Caco-2 (cell line): ENCODE results near the gene DUSP18. TPM values are rescaled to one million over a fixed set of nuclear protein-coding genes. Genes with fewer than 3 reads are reported as not detected.
"Not testable (repeated sequence)": the region's sequence is repeated elsewhere in the genome, so short reads cannot be mapped to it uniquely, and the experiment has no call there.

Experiments used
- Bru-seq: library from RNA; stranded (reverse); fragments of 400-500 nt; gene quantifications from one replicate; lab custom pipeline; 2021; lab: Mats Ljungman, UMichigan
- BruChase-seq, 2 experiments: library from RNA; stranded (reverse); fragments of 400-500 nt; gene quantifications; one replicate each; lab custom pipeline; 2021; lab: Mats Ljungman, UMichigan
- BruUV-seq: library from RNA; stranded (reverse); fragments of 400-500 nt; replicated peaks from 2 replicates; lab custom pipeline; 2021; lab: Mats Ljungman, UMichigan
- CTCF ChIA-PET: fragments of 300-600 bp; sonication (Branson Sonifier 250); formaldehyde crosslinking; loops from one replicate; lab custom pipeline; 2022; ENCODE audit warnings: antibody characterized with exemption; lab: Charles Lee
- POLR2A ChIA-PET: fragments of 300-600 bp; sonication (Branson Sonifier 250); formaldehyde crosslinking; loops from one replicate; lab custom pipeline; 2022; ENCODE audit warnings: antibody characterized with exemption; lab: Charles Lee
- DNase-seq, 2 experiments: peaks; one replicate each; pipeline versions ENCODE4 v3.0.0 to v3.0.0-alpha.2; 2020 to 2022
- H3K27me3 ChIP-seq: replicated peaks from 2 replicates; pipeline ENCODE4 v1.6.0; 2011; ENCODE audit warnings: low read length; ENCODE audit not compliant: control insufficient read depth, insufficient read depth
- H3K36me3 ChIP-seq: 2 replicates; pipeline ENCODE4 v1.5.1; 2011; ENCODE audit warnings: low read length; ENCODE audit not compliant: control insufficient read depth, insufficient read depth
- H3K4me1 ChIP-seq: fragments of 250-450 bp; sonication (Bioruptor Pico); 2 replicates; pipeline ENCODE4 v1.5.1; 2020; ENCODE audit warnings: mild to moderate bottlenecking
- H3K4me3 ChIP-seq: 2 replicates; pipeline ENCODE4 v1.5.1; 2011; ENCODE audit warnings: low read depth, mild to moderate bottlenecking, control low read depth, low read length
- H3K9me3 ChIP-seq: fragments of 250-450 bp; sonication (Bioruptor Pico); 2 replicates; pipeline ENCODE4 v1.5.1; 2020; ENCODE audit warnings: mild to moderate bottlenecking, moderate library complexity
- H3K27ac Mint-ChIP-seq: one replicate; pipeline ENCODE4 v1.8.0; 2022; ENCODE audit warnings: mixed read lengths; ENCODE audit not compliant: unreplicated experiment
- H3K27me3 Mint-ChIP-seq: one replicate; pipeline ENCODE4 v1.8.0; 2022; ENCODE audit warnings: mixed read lengths; ENCODE audit not compliant: insufficient read depth, unreplicated experiment
- H3K36me3 Mint-ChIP-seq: one replicate; pipeline ENCODE4 v1.8.0; 2022; ENCODE audit warnings: mild to moderate bottlenecking, mixed read lengths; ENCODE audit not compliant: insufficient read depth, unreplicated experiment
- H3K4me1 Mint-ChIP-seq: one replicate; pipeline ENCODE4 v1.8.0; 2022; ENCODE audit warnings: low read depth, mixed read lengths; ENCODE audit not compliant: unreplicated experiment
- H3K4me3 Mint-ChIP-seq: one replicate; pipeline ENCODE4 v1.8.0; 2022; ENCODE audit warnings: mild to moderate bottlenecking, moderate library complexity, mixed read lengths; ENCODE audit not compliant: unreplicated experiment
- H3K9me3 Mint-ChIP-seq: one replicate; pipeline ENCODE4 v1.8.0; 2022; ENCODE audit warnings: mixed read lengths; ENCODE audit not compliant: unreplicated experiment
- intact Hi-C: fragments of 100-400 bp; cut with micrococcal nuclease; formaldehyde crosslinking; loops from one replicate; pipeline ENCODE4 v1.10.0; 2022; ENCODE audit not compliant: unreplicated experiment
- long read RNA-seq: library from polyadenylated mRNA; stranded (forward); transcript quantifications from one replicate; pipeline ENCODE4 v2.0.0, GENCODE V29; 2022
- total RNA-seq: library from RNA; stranded (reverse); gene quantifications from 2 replicates; pipeline ENCODE4 v1.2.3, GENCODE V29; 2022
- TF ChIP-seq, protein P1 (sequence below), 2 experiments: fragments of 200-600 bp in 1 of 2; IDR thresholded peaks; 1 replicate in 1 of 2; 2 replicates in 1 of 2; pipeline versions ENCODE4 v1.5.1 to v1.8.0; 2011 to 2022; ENCODE audit warnings: antibody characterized with exemption in 1 of 2, control low read depth in 1 of 2, inconsistent platforms in 1 of 2, low read depth in 1 of 2, low read length in 1 of 2, mild to moderate bottlenecking in 1 of 2, moderate library complexity in 1 of 2; ENCODE audit not compliant: insufficient read depth in 1 of 2, severe bottlenecking in 1 of 2, unreplicated experiment in 1 of 2

The DUSP18 gene
- total RNA-seq = 6.0 and 7.9 TPM in 2 replicates
- percentile 50 among the genes with signal in this experiment for Bru-seq, nascent RNA
- BruChase-seq, experiment 1, labeled RNA remaining after a 2-hour chase = percentile 66 among the genes with signal in this experiment
- percentile 73 among the genes with signal in this experiment for BruChase-seq, experiment 2, labeled RNA remaining after a 6-hour chase
- long read RNA-seq, transcript DUSP18-201 (2 exons, 2,479 nt) = major isoform, 7 of 21 reads
- long read RNA-seq, partial matches to known transcripts = 1 of 21 reads
- long read RNA-seq, other reads (novel, unspliced or antisense) = 13 of 21 reads

DNA sequence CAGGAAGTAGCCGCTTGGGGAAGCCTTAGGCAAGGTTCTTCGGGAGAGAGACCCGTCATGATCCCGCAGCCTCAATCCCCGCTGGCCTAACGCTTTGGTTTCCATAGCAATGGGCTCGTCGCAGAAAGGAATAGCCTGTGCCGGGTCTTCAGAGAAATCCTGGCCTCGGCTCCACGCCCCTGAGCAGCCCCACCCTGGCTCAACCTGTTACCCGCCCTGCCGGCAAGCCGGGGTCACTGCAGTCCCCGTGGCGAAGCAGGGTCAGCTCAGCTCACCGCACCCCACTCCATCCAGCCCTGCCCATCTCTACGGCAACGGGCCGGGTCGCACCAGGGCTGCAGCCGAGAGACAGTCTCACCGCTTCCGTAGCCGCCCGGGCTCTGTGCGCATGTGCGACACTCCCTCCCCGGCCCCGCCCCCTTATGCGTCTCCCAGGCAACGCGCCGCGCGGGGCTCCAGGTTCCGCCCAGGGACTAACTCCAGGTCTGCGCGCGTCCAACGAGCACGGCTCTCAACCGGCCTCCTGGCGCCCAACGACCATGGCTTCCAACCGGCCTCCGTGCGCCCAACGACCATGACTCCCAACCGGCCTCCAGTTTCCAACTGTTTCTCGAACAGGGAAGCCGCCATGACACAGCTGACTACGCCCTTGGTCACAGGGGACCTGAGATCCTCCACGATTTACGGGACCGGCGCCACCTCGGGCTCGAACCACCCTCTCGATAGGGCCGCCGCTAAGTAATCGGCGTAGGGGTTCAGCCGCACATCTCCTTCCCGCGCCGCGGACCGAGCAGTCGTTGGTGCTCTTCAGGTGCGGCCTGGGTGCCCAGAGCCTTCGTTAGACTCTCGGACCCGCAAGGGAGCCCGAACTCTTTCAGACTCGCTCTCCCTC, at the start of gene DUSP18:
Gene DUSP18, minus strand, starts transcription at position 382 of the 892 bp plus-strand sequence. CDS start 3,872 bp downstream, outside the sequence.
- Mint-ChIP-seq H3K27me3 (no peaks in the 10 kb centered on the region), H3K9me3 (no peaks in the 10 kb centered on the region), H3K4me1 (peaks cover 17% of the 10 kb centered on the region), H3K4me3 (peak within 1 kb of the TSS; percentile 94), H3K27ac (peak within 1 kb of the TSS; percentile 86), H3K36me3 (peaks cover 4% of the 10 kb centered on the region)
- TF ChIP-seq, protein P1, sequence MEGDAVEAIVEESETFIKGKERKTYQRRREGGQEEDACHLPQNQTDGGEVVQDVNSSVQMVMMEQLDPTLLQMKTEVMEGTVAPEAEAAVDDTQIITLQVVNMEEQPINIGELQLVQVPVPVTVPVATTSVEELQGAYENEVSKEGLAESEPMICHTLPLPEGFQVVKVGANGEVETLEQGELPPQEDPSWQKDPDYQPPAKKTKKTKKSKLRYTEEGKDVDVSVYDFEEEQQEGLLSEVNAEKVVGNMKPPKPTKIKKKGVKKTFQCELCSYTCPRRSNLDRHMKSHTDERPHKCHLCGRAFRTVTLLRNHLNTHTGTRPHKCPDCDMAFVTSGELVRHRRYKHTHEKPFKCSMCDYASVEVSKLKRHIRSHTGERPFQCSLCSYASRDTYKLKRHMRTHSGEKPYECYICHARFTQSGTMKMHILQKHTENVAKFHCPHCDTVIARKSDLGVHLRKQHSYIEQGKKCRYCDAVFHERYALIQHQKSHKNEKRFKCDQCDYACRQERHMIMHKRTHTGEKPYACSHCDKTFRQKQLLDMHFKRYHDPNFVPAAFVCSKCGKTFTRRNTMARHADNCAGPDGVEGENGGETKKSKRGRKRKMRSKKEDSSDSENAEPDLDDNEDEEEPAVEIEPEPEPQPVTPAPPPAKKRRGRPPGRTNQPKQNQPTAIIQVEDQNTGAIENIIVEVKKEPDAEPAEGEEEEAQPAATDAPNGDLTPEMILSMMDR (IDR thresholded peaks at IDR 0.05; ENCODE audit: insufficient read depth in 1 of 2, low read depth in 1 of 2, low read length in 1 of 2, severe bottlenecking in 1 of 2, unreplicated experiment in 1 of 2) = peak; percentile 40 to 51
- H3K36me3 ChIP-seq = no peaks in the 10 kb centered on the region; the same call in 1 of the 2 replicates
- POLR2A ChIA-PET = interaction anchor here (0.5 kb wide), 1 partner anchor 76 kb away, joined by 16 read pairs; the partner anchor contains the start of gene PES1
- peak; percentile 93 to 96 for DNase-seq
- intact Hi-C loops = loop anchor here (1.0 kb wide), 1 partner anchor 32 kb away; the partner anchor contains the start of gene SLC35E4
- H3K4me3 ChIP-seq = peak within 1 kb of the TSS; percentile 86
- H3K9me3 ChIP-seq = no peaks in the 10 kb centered on the region
- peaks cover 4% of the 10 kb centered on the region; the same call in 1 of the 2 replicates for H3K4me1 ChIP-seq
- CTCF ChIA-PET = interaction anchor here (0.7 to 1.4 kb wide), 5 partner anchors 17 to 625 kb away, joined by 3 to 4 read pairs (median 3); partner anchors contain the start of genes PES1 and PIK3IP1
- BruUV-seq = TSS peak; percentile 83
- no peaks in the 10 kb centered on the region; the same call in 1 of the 2 replicates for H3K27me3 ChIP-seq

DNA sequence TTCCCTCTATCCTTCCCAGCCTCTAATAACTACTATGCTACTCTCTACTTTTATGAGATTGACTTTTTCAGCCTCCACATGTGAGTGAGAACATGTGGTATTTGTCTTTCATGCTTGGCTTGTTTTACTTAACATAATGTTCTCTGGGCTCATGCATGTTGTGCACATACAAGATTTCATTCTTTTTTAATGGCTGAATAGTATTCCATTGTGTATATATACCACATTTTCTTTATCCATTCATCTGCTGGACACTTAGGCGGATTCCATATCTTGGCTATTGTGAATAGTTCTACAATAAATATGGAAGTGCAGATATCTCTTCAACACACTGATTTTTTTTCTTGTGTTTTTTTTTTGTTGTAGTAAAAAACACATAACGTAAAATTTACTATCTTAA, 46.4 kb upstream of the DUSP18 start:
- intact Hi-C loops = no loop called here
- TF ChIP-seq, protein P1 (IDR thresholded peaks at IDR 0.05; ENCODE audit: insufficient read depth in 1 of 2, low read depth in 1 of 2, low read length in 1 of 2, severe bottlenecking in 1 of 2, unreplicated experiment in 1 of 2) = no peak
- POLR2A ChIA-PET = no interaction called here
- Mint-ChIP-seq H3K36me3 (no peaks in the 10 kb centered on the region), H3K27ac (no peak overlapping the region), H3K4me1 (no peaks in the 10 kb centered on the region), H3K27me3 (no peaks in the 10 kb centered on the region), H3K9me3 (no peaks in the 10 kb centered on the region), H3K4me3 (no peak overlapping the region)
- Histone ChIP-seq H3K4me1 (no peaks in the 10 kb centered on the region), H3K36me3 (no peaks in the 10 kb centered on the region), H3K9me3 (no peaks in the 10 kb centered on the region), H3K4me3 (no peak overlapping the region), H3K27me3 (no peaks in the 10 kb centered on the region)
- DNase-seq = no peak
- CTCF ChIA-PET = no interaction called here
- BruUV-seq = no TSS peak

DNA sequence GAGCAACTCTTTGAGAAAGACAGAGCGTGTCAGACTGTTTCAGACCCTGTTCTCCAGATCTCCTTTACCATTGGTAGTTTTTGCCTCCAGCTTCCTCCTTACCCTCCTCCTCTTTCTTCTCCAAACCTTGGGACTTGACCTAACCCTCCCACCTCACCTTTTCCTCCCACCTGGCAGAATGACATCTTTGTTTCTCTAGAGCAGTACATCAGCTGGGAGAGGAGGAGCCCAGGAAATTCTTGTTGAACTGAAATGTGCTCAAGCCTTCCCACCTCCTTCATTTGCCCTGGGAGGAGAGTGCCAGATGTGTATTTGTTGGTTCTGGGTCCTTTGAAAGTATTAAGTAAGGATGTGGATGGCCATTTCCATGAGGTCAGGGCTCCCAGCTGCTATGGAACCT, 44.4 kb upstream of the DUSP18 start:
- BruUV-seq = no TSS peak
- Histone ChIP-seq H3K27me3 (no peaks in the 10 kb centered on the region), H3K9me3 (no peaks in the 10 kb centered on the region), H3K4me1 (no peaks in the 10 kb centered on the region), H3K4me3 (no peak overlapping the region), H3K36me3 (no peaks in the 10 kb centered on the region)
- H3K36me3 Mint-ChIP-seq = no peaks in the 10 kb centered on the region
- no peak for DNase-seq
- TF ChIP-seq, protein P1 (IDR thresholded peaks at IDR 0.05; ENCODE audit: insufficient read depth in 1 of 2, low read depth in 1 of 2, low read length in 1 of 2, severe bottlenecking in 1 of 2, unreplicated experiment in 1 of 2) = no peak
- ChIA-PET POLR2A (no interaction called here), CTCF (no interaction called here)
- H3K27me3 Mint-ChIP-seq = no peaks in the 10 kb centered on the region
- H3K9me3 Mint-ChIP-seq = no peaks in the 10 kb centered on the region
- intact Hi-C loops = no loop called here
- no peak overlapping the region for H3K27ac Mint-ChIP-seq
- H3K4me1 Mint-ChIP-seq = no peaks in the 10 kb centered on the region
- H3K4me3 Mint-ChIP-seq = no peak overlapping the region

DNA sequence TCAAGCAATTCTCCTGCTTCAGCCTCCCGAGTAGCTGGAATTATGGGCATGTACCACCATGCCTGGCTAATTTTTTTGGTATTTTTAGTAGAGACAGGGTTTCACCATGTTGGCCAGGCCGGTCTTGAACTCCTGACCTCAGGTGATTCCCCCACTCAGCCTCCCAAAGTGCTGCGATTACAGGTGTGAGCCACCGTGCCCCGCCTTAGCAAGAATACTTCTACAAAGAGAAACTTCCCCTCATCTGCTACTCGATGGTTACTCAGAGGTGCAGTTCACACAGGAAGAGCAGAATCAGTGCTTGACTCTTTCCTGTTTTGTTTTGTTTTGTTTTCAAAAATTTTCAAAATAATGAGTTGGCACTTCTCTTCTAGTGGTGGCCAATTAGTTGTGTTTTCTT, 42.3 kb upstream of the DUSP18 start:
- H3K36me3 Mint-ChIP-seq, H3K4me1 Mint-ChIP-seq, H3K4me3 Mint-ChIP-seq, BruUV-seq, intact Hi-C loops, H3K9me3 ChIP-seq, POLR2A ChIA-PET, H3K4me3 ChIP-seq, H3K27me3 Mint-ChIP-seq, CTCF ChIA-PET, H3K4me1 ChIP-seq, H3K9me3 Mint-ChIP-seq, H3K36me3 ChIP-seq, H3K27me3 ChIP-seq, H3K27ac Mint-ChIP-seq, DNase-seq: not testable (repeated sequence)
